Caco-2 (cell line): Measurements from ENCODE around the gene LCN1. TPM values are rescaled to one million over a fixed set of nuclear protein-coding genes. Genes with fewer than 3 reads are reported as not detected.

Source experiments
- BruUV-seq: library from RNA; stranded (reverse); fragments of 400-500 nt; replicated peaks from 2 replicates; lab custom pipeline; 2021; lab: Mats Ljungman, UMichigan
- CTCF ChIA-PET: fragments of 300-600 bp; sonication (Branson Sonifier 250); formaldehyde crosslinking; loops from one replicate; lab custom pipeline; 2022; ENCODE audit warnings: antibody characterized with exemption; lab: Charles Lee
- POLR2A ChIA-PET: fragments of 300-600 bp; sonication (Branson Sonifier 250); formaldehyde crosslinking; loops from one replicate; lab custom pipeline; 2022; ENCODE audit warnings: antibody characterized with exemption; lab: Charles Lee
- DNase-seq, 2 experiments: peaks; one replicate each; pipeline versions ENCODE4 v3.0.0 to v3.0.0-alpha.2; 2020 to 2022
- H3K27me3 ChIP-seq: replicated peaks from 2 replicates; pipeline ENCODE4 v1.6.0; 2011; ENCODE audit warnings: low read length; ENCODE audit not compliant: control insufficient read depth, insufficient read depth
- H3K36me3 ChIP-seq: 2 replicates; pipeline ENCODE4 v1.5.1; 2011; ENCODE audit warnings: low read length; ENCODE audit not compliant: control insufficient read depth, insufficient read depth
- H3K4me1 ChIP-seq: fragments of 250-450 bp; sonication (Bioruptor Pico); 2 replicates; pipeline ENCODE4 v1.5.1; 2020; ENCODE audit warnings: mild to moderate bottlenecking
- H3K4me3 ChIP-seq: 2 replicates; pipeline ENCODE4 v1.5.1; 2011; ENCODE audit warnings: low read depth, mild to moderate bottlenecking, control low read depth, low read length
- H3K9me3 ChIP-seq: fragments of 250-450 bp; sonication (Bioruptor Pico); 2 replicates; pipeline ENCODE4 v1.5.1; 2020; ENCODE audit warnings: mild to moderate bottlenecking, moderate library complexity
- H3K27ac Mint-ChIP-seq: one replicate; pipeline ENCODE4 v1.8.0; 2022; ENCODE audit warnings: mixed read lengths; ENCODE audit not compliant: unreplicated experiment
- H3K27me3 Mint-ChIP-seq: one replicate; pipeline ENCODE4 v1.8.0; 2022; ENCODE audit warnings: mixed read lengths; ENCODE audit not compliant: insufficient read depth, unreplicated experiment
- H3K36me3 Mint-ChIP-seq: one replicate; pipeline ENCODE4 v1.8.0; 2022; ENCODE audit warnings: mild to moderate bottlenecking, mixed read lengths; ENCODE audit not compliant: insufficient read depth, unreplicated experiment
- H3K4me1 Mint-ChIP-seq: one replicate; pipeline ENCODE4 v1.8.0; 2022; ENCODE audit warnings: low read depth, mixed read lengths; ENCODE audit not compliant: unreplicated experiment
- H3K4me3 Mint-ChIP-seq: one replicate; pipeline ENCODE4 v1.8.0; 2022; ENCODE audit warnings: mild to moderate bottlenecking, moderate library complexity, mixed read lengths; ENCODE audit not compliant: unreplicated experiment
- H3K9me3 Mint-ChIP-seq: one replicate; pipeline ENCODE4 v1.8.0; 2022; ENCODE audit warnings: mixed read lengths; ENCODE audit not compliant: unreplicated experiment
- CTCF ChIP-seq, 2 experiments: fragments of 200-600 bp in 1 of 2; IDR thresholded peaks; 1 replicate in 1 of 2; 2 replicates in 1 of 2; pipeline versions ENCODE4 v1.5.1 to v1.8.0; 2011 to 2022; ENCODE audit warnings: antibody characterized with exemption in 1 of 2, control low read depth in 1 of 2, inconsistent platforms in 1 of 2, low read depth in 1 of 2, low read length in 1 of 2, mild to moderate bottlenecking in 1 of 2, moderate library complexity in 1 of 2; ENCODE audit not compliant: insufficient read depth in 1 of 2, severe bottlenecking in 1 of 2, unreplicated experiment in 1 of 2
- intact Hi-C: fragments of 100-400 bp; cut with micrococcal nuclease; formaldehyde crosslinking; loops from one replicate; pipeline ENCODE4 v1.10.0; 2022; ENCODE audit not compliant: unreplicated experiment
- total RNA-seq: library from RNA; stranded (reverse); gene quantifications from 2 replicates; pipeline ENCODE4 v1.2.3, GENCODE V29; 2022

Gene LCN1
- total RNA-seq, 1 experiment from 2014 or later = not detected

GRCh38 chr9:135530146-135530545 lies 8.9 kb downstream of the LCN1 start:
- POLR2A ChIA-PET = no interaction called here
- Histone ChIP-seq H3K36me3 (no peaks in the 10 kb centered on the region), H3K9me3 (no peaks in the 10 kb centered on the region), H3K27me3 (no peaks in the 10 kb centered on the region), H3K4me3 (no peak overlapping the region), H3K4me1 (no peaks in the 10 kb centered on the region)
- no peak for TF ChIP-seq CTCF (IDR thresholded peaks at IDR 0.05; ENCODE audit: insufficient read depth in 1 of 2, low read depth in 1 of 2, low read length in 1 of 2, severe bottlenecking in 1 of 2, unreplicated experiment in 1 of 2)
- no peak overlapping the region for H3K27ac Mint-ChIP-seq
- peaks cover 8% of the 10 kb centered on the region for H3K27me3 Mint-ChIP-seq
- CTCF ChIA-PET = no interaction called here
- intact Hi-C loops = no loop called here
- peaks cover 7% of the 10 kb centered on the region for H3K4me1 Mint-ChIP-seq
- H3K9me3 Mint-ChIP-seq = no peaks in the 10 kb centered on the region
- BruUV-seq = no TSS peak
- H3K4me3 Mint-ChIP-seq = no peak overlapping the region
- no peaks in the 10 kb centered on the region for H3K36me3 Mint-ChIP-seq
- DNase-seq = no peak

GRCh38 chr9:135531096-135531495 lies 9.9 kb downstream of the LCN1 start:
- no peaks in the 10 kb centered on the region for H3K9me3 ChIP-seq
- intact Hi-C loops = no loop called here
- no peaks in the 10 kb centered on the region for H3K36me3 Mint-ChIP-seq
- H3K27ac Mint-ChIP-seq = no peak overlapping the region
- ChIA-PET CTCF (no interaction called here), POLR2A (no interaction called here)
- H3K4me1 ChIP-seq = no peaks in the 10 kb centered on the region
- TF ChIP-seq CTCF (IDR thresholded peaks at IDR 0.05; ENCODE audit: insufficient read depth in 1 of 2, low read depth in 1 of 2, low read length in 1 of 2, severe bottlenecking in 1 of 2, unreplicated experiment in 1 of 2) = no peak
- no peak overlapping the region for H3K4me3 ChIP-seq
- H3K27me3 Mint-ChIP-seq = peaks cover 9% of the 10 kb centered on the region
- no peaks in the 10 kb centered on the region for H3K36me3 ChIP-seq
- peaks cover 7% of the 10 kb centered on the region for H3K4me1 Mint-ChIP-seq
- H3K4me3 Mint-ChIP-seq = no peak overlapping the region
- DNase-seq = no peak
- no TSS peak for BruUV-seq
- H3K27me3 ChIP-seq = no peaks in the 10 kb centered on the region
- H3K9me3 Mint-ChIP-seq = no peaks in the 10 kb centered on the region

GRCh38 chr9:135533113-135533512 lies 11.9 kb downstream of the LCN1 start:
- Histone ChIP-seq H3K4me3 (no peak overlapping the region), H3K36me3 (no peaks in the 10 kb centered on the region), H3K9me3 (no peaks in the 10 kb centered on the region), H3K27me3 (no peaks in the 10 kb centered on the region), H3K4me1 (no peaks in the 10 kb centered on the region)
- no TSS peak for BruUV-seq
- CTCF ChIA-PET = no interaction called here
- Mint-ChIP-seq H3K4me3 (no peak overlapping the region), H3K27me3 (peaks cover 20% of the 10 kb centered on the region), H3K27ac (no peak overlapping the region), H3K9me3 (no peaks in the 10 kb centered on the region), H3K4me1 (peaks cover 7% of the 10 kb centered on the region), H3K36me3 (no peaks in the 10 kb centered on the region)
- POLR2A ChIA-PET = no interaction called here
- DNase-seq = no peak
- intact Hi-C loops = no loop called here
- TF ChIP-seq CTCF (IDR thresholded peaks at IDR 0.05; ENCODE audit: insufficient read depth in 1 of 2, low read depth in 1 of 2, low read length in 1 of 2, severe bottlenecking in 1 of 2, unreplicated experiment in 1 of 2) = no peak
